ENCODE measurements around the gene MAN1C1.

- TF ChIP-seq POLR2AphosphoS5 (IDR thresholded peaks at IDR 0.05; ENCODE audit: low read depth, low read length) (no peak), POLR2A (IDR thresholded peaks at IDR 0.05; ENCODE audit: low read depth, low read length) (no peak)
Measured at GRCh38 chr1:25674807-25675084, 58.2 kb downstream of the MAN1C1 start.

Measured in GM12891 (cell line).